ENCODE data around the gene EMCN. TPM values are rescaled to one million over a fixed set of nuclear protein-coding genes. Genes with fewer than 3 reads are reported as not detected.

EMCN gene
- total and polyA plus RNA-seq, 8 donors: 34.4 to 46.1 (median 38.3) TPM

DNA sequence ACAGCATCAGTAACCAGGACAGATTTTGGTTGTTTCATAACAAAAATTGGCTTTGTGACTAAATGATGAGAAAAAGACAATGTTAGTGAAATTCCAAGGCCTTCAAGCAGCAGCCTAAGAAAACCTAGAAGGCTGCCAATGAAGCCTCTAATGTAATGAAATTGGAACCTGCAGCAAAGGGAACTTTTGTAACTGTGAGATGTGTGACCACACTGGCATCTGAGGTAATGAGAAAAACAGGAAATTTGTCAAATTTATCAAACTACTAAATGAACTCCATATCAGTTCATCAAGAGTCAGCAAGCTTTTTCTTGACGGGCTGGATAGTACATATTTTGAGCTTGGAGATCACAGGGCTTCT lies 30.4 kb upstream of the EMCN start:
- DNase-seq (no peak), ATAC-seq (no peak)

DNA sequence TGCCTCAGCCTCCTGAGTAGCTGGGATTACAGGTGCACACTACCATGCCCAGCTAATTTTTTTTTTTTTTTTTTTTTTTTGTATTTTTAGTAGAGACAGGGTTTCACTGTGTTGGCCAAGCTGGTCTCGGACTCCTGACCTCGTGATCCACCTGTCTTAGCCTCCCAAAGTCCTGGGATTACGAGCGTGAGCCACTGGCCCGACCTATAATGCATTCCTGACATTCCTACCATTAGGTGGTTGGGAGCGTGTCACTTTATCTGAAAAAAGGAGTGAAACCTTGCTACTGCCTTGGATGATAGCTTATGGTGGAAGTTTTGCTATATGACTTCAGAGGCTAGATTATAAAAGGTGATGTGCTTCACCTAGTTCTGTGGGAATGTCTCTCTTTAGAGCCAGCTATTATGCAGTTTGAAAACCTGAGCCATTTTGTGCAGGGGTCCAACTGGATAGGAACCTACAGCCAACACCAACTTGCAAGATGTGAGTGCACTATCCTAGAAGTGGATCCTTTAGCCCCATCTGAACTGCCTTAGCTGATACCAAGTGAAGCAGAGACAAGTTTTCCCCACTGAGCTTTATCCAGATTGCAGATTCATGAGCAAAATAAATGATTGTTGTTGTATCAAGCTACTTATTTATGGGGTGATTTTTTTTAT lies 29.8 kb upstream of the EMCN start:
- TF ChIP-seq, protein P1, sequence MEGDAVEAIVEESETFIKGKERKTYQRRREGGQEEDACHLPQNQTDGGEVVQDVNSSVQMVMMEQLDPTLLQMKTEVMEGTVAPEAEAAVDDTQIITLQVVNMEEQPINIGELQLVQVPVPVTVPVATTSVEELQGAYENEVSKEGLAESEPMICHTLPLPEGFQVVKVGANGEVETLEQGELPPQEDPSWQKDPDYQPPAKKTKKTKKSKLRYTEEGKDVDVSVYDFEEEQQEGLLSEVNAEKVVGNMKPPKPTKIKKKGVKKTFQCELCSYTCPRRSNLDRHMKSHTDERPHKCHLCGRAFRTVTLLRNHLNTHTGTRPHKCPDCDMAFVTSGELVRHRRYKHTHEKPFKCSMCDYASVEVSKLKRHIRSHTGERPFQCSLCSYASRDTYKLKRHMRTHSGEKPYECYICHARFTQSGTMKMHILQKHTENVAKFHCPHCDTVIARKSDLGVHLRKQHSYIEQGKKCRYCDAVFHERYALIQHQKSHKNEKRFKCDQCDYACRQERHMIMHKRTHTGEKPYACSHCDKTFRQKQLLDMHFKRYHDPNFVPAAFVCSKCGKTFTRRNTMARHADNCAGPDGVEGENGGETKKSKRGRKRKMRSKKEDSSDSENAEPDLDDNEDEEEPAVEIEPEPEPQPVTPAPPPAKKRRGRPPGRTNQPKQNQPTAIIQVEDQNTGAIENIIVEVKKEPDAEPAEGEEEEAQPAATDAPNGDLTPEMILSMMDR (IDR thresholded peaks at IDR 0.05): no peak
- Histone ChIP-seq H3K27ac (no peak overlapping the region), H3K9me3 (no peaks in the 10 kb centered on the region), H3K27me3 (no peaks in the 10 kb centered on the region), H3K36me3 (no peaks in the 10 kb centered on the region), H3K4me1 (peaks cover 0 to 4% of the 10 kb centered on the region in 2 donors), H3K4me3 (no peak overlapping the region)
- intact Hi-C loops (cut with DNase I): no loop called here
- DNase-seq (no peak), ATAC-seq (no peak)

More for the DNA sequence above, 30.4 kb upstream of the EMCN start:
- intact Hi-C loops (cut with DNase I): no loop called here
- Histone ChIP-seq H3K36me3 (no peaks in the 10 kb centered on the region), H3K4me3 (no peak overlapping the region), H3K27me3 (no peaks in the 10 kb centered on the region), H3K4me1 (peaks cover 0 to 4% of the 10 kb centered on the region in 2 donors), H3K27ac (no peak overlapping the region), H3K9me3 (no peaks in the 10 kb centered on the region)
- TF ChIP-seq, protein P1 (IDR thresholded peaks at IDR 0.05): no peak

DNA sequence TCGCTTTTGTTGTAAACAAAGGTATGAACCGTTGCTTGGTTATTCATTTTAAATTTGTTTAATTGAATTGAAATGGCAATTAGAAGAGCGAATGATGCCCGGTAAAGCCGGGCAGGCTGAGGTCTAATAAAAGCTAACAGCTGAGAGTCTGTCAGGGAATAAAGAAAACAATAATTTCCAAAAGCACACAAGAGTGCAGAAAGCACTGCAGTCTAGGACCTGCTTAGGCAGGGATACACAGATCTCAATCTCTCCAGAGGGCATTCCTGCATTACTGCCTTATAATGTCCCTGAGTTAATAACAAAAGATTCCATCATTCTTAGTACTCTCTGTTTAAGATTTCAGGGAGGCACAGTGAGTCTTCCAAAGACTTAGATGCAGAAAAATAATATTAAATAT lies 27.6 kb upstream of the EMCN start:
- H3K4me1 ChIP-seq: peaks cover 0 to 4% of the 10 kb centered on the region in 2 donors
- TF ChIP-seq, protein P1 (IDR thresholded peaks at IDR 0.05): no peak
- intact Hi-C loops (cut with DNase I): no loop called here
- DNase-seq: no peak
- H3K27me3 ChIP-seq: no peaks in the 10 kb centered on the region
- no peak overlapping the region for H3K27ac ChIP-seq
- H3K4me3 ChIP-seq: no peak overlapping the region
- H3K9me3 ChIP-seq: no peaks in the 10 kb centered on the region
- no peak for ATAC-seq
- H3K36me3 ChIP-seq: no peaks in the 10 kb centered on the region

DNA sequence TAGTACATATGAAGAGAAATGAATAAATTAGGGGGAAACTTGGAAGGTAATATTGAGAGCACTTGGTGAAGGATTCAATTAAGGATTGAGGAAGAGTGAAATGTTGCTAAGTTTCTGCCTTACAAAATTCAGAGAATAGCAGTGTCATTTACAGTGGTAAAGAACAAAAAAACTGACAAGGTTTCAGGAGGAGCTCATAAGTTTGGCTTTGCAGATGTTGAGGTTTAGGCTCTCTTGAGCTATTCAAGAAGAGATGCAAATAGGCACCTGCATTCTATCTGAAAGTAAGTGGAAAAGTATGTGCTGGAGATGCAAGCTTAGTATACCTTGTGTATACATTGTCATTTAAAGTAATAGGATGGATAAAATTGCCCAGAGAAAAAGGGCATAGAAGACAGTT lies 22.3 kb upstream of the EMCN start:
- intact Hi-C loops (cut with DNase I): no loop called here
- ATAC-seq: no peak
- Histone ChIP-seq H3K27ac (no peak overlapping the region), H3K4me3 (no peak overlapping the region), H3K27me3 (no peaks in the 10 kb centered on the region), H3K4me1 (no peaks in the 10 kb centered on the region), H3K9me3 (no peaks in the 10 kb centered on the region), H3K36me3 (no peaks in the 10 kb centered on the region)
- no peak for DNase-seq
- TF ChIP-seq, protein P1 (IDR thresholded peaks at IDR 0.05): no peak

DNA sequence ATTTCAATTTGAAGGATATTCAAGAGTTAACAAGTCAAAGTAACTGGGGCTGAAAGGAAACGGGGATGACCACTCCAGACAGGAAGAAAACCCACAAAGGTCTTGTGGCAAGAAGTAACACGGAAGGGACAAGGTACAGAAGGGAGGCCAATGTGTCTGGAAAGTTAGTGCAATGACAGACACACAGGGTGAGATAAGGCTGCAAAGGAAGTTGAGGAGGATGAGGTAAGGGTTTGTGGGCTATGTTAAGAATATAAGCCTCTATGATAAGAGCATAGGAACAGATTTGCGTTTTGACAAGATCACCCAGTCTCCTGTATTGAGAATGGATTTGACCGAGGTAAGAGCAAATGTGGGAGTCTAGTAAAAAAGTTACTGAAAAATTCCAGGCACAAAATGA lies 21.9 kb upstream of the EMCN start:
- intact Hi-C loops (cut with DNase I): no loop called here
- ATAC-seq (no peak), DNase-seq (no peak)
- TF ChIP-seq, protein P1 (IDR thresholded peaks at IDR 0.05): no peak
- no peaks in the 10 kb centered on the region for H3K27me3 ChIP-seq
- H3K27ac ChIP-seq: no peak overlapping the region
- no peaks in the 10 kb centered on the region for H3K36me3 ChIP-seq
- H3K4me3 ChIP-seq: no peak overlapping the region
- H3K9me3 ChIP-seq: no peaks in the 10 kb centered on the region
- H3K4me1 ChIP-seq: no peaks in the 10 kb centered on the region
